ENCODE results near the gene OR56B1.

The OR56B1 gene

GRCh38 chr11:5694642-5695041 lies 41.6 kb upstream of the OR56B1 start:
- DNase-seq (ENCODE audit: insufficient read length, low spot score) (no peak), FAIRE-seq (no peak)
- TF ChIP-seq CTCF (IDR thresholded peaks at IDR 0.05; ENCODE audit: insufficient read depth, missing control alignments), result no peak

DNA sequence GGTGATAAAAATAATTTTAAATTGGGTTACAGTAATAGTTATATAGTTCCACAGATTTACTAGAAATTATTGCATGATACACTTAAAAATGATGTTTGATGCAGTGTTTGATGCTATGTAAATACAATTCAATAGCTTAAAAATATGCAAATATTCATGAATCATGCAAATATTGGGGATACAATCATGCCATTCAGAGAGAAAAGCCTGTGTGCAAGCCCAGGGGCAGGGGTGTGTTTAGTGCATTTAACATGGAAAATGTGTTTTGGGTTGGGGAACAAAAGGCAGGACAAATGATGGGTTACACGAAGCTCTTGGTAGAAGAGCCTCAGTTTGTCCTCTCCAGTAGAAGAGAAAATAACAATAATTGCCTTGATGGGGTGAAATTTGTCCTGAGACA lies 40.7 kb upstream of the OR56B1 start:
- FAIRE-seq, result no peak
- TF ChIP-seq CTCF (IDR thresholded peaks at IDR 0.05; ENCODE audit: insufficient read depth, missing control alignments), result no peak
- DNase-seq (ENCODE audit: insufficient read length, low spot score), result no peak

GRCh38 chr11:5696210-5696609 lies 40.0 kb upstream of the OR56B1 start:
- DNase-seq (ENCODE audit: insufficient read length, low spot score), result no peak
- no peak for FAIRE-seq
- TF ChIP-seq CTCF (IDR thresholded peaks at IDR 0.05; ENCODE audit: insufficient read depth, missing control alignments), result no peak

- no peak for TF ChIP-seq CTCF (IDR thresholded peaks at IDR 0.05; ENCODE audit: insufficient read depth, missing control alignments)
- no peak for FAIRE-seq
- DNase-seq (ENCODE audit: insufficient read length, low spot score), result no peak
These were observed 38.0 kb upstream of the OR56B1 start for GRCh38 chr11:5698281-5698680.

DNA sequence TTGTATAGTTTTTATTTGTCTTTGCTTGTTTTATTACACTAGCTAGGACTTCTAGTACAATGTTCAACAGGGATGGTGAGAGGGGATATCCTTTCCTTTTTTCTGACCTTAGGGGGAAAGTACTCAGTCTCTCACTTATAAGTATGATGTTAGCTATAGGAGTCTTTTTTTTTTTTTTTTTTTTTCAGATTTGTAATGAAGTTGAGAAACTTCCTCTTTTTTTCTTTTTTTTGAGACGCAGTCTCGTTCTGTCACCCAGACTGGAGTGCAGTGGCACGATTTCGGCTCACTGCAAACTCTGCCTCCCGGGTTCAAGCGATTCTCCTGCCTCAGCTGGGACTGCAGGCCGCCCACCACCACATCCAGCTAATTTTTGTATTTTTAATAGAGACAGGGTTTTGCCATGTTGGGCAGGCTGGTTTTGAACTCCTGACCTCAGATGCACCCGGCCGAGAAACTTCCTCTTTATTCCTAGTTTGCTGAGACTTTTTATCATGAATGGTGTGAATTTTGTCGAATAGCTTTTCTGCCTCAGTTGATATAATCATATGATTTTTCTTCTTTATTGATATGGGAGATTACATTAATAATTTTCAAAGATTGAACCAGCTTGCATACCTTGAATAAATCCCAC lies 35.7 kb upstream of the OR56B1 start:
- FAIRE-seq, result no peak
- DNase-seq (ENCODE audit: insufficient read length, low spot score), result no peak
- TF ChIP-seq CTCF (IDR thresholded peaks at IDR 0.05; ENCODE audit: insufficient read depth, missing control alignments), result no peak

GRCh38 chr11:5701055-5701577 lies 35.1 kb upstream of the OR56B1 start:
- DNase-seq (ENCODE audit: insufficient read length, low spot score) (no peak), FAIRE-seq (no peak)
- no peak for TF ChIP-seq CTCF (IDR thresholded peaks at IDR 0.05; ENCODE audit: insufficient read depth, missing control alignments)

DNA sequence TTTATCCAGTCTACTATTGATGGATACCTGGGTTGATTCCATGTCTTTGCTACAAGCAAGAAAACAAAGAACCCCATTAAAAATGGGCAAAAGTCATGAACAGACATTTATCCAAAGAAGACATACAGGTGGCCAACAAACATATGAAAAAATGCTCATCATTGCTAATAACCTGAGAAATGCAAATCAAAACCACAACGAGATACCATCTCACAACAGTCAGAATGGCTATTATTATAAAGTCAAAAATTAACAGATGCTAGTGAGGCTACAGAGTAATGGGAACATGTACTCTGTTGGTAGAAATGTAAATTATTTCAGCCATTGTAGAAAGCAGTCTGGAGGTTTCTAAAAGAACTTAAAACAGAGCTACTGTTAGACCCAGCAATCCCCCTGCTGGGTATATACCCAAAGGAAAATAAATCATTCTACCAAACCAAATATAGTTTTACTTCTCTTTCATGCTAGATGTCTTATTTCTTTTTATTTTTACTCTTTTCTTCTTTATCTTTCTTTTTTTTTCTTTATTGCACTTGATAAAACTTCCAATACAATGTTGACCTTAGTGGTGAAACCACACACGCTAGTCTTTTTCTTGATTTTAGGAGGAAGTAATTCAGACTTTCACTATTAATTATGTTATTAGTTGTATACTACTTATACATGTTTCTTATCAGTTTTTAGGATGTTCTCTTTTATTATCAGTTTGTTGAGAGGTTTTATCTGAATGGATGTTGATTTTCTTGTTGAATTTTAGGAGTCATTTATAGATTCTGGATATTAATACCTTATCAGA lies 32.3 kb upstream of the OR56B1 start:
- DNase-seq (ENCODE audit: insufficient read length, low spot score) (no peak), FAIRE-seq (no peak)
- no peak for TF ChIP-seq CTCF (IDR thresholded peaks at IDR 0.05; ENCODE audit: insufficient read depth, missing control alignments)
